HCT116 (cell line): ENCODE measurements around the gene GYPC. TPM values are rescaled to one million over a fixed set of nuclear protein-coding genes. Genes with fewer than 3 reads are reported as not detected.

ENCODE experiments used
- ATAC-seq: fragments of 200-7000 bp; cut with Tn5 transposase; 2 replicates; pipeline ENCODE4 v1.9.1; 2020; ENCODE audit warnings: mild to moderate bottlenecking, moderate library complexity
- BruUV-seq: library from RNA; stranded (reverse); fragments of 400-500 nt; replicated peaks from 2 replicates; lab custom pipeline; 2021; lab: Mats Ljungman, UMichigan
- CTCF ChIA-PET: fragments of 300-600 bp; sonication (Branson Sonifier 250); formaldehyde crosslinking; loops from one replicate; lab custom pipeline; 2021; ENCODE audit warnings: antibody characterized with exemption; lab: Charles Lee
- POLR2A ChIA-PET: fragments of 300-600, 350-600 bp; sonication (Branson Sonifier 250); formaldehyde crosslinking; loops from one replicate; lab custom pipeline; 2021; ENCODE audit warnings: antibody characterized with exemption; lab: Charles Lee
- RAD21 ChIA-PET, 2 experiments: fragments of 300-600 bp; sonication (Branson Sonifier 250); formaldehyde crosslinking; loops; one replicate each; lab custom pipeline; 2023; ENCODE audit warnings: low total read pairs in 2 of 2; ENCODE audit not compliant: uncharacterized antibody in 2 of 2, unreplicated experiment in 2 of 2, low non-redundant PET in 1 of 2; lab: Charles Lee
- DNase-seq: peaks from one replicate; pipeline ENCODE4 v3.0.0-alpha.2; 2010; ENCODE audit warnings: low read depth, low spot score
- H2AFZ ChIP-seq: fragments of 200-600 bp; shearing (Covaris generic), sonication (generic); 2 replicates; pipeline ENCODE4 v1.6.1; 2017; ENCODE audit warnings: low read depth, mixed run types, mixed read lengths, antibody characterized with exemption, low read length; ENCODE audit not compliant: poor library complexity, severe bottlenecking
- H3K27ac ChIP-seq: 2 replicates; pipeline ENCODE4 v1.5.1; 2012; ENCODE audit warnings: low read depth, low read length
- H3K27me3 ChIP-seq: fragments of 200-600 bp; sonication (generic); 2 replicates; pipeline ENCODE4 v1.6.1; 2016; ENCODE audit warnings: mixed run types, low read length, mixed read lengths; ENCODE audit not compliant: insufficient read depth
- H3K36me3 ChIP-seq, 2 experiments: fragments of 200-500 bp in 1 of 2; fragments of 200-600 bp in 1 of 2; sonication (Bioruptor generic) in 1 of 2; sonication (generic) in 1 of 2; 2 replicates each; pipeline versions ENCODE4 v1.5.1 to v1.6.1; 2014 to 2016; ENCODE audit warnings: low read length in 2 of 2, inconsistent platforms in 1 of 2, mixed read lengths in 1 of 2, mixed run types in 1 of 2; ENCODE audit not compliant: insufficient read depth in 2 of 2, control insufficient read depth in 1 of 2
- H3K4me1 ChIP-seq, 2 experiments: fragments of 200-600 bp in 1 of 2; sonication (generic) in 1 of 2; 2 replicates each; pipeline versions ENCODE4 v1.5.1 to v1.6.1; 2012 to 2017; ENCODE audit warnings: low read length in 2 of 2, inconsistent platforms in 1 of 2, mild to moderate bottlenecking in 1 of 2, mixed read lengths in 1 of 2, mixed run types in 1 of 2, moderate library complexity in 1 of 2; ENCODE audit not compliant: insufficient read depth in 2 of 2, control insufficient read depth in 1 of 2
- H3K4me2 ChIP-seq: fragments of 200-600 bp; sonication (generic); 2 replicates; pipeline ENCODE4 v1.6.1; 2017; ENCODE audit warnings: mixed run types, low read length, mixed read lengths
- H3K4me3 ChIP-seq, 2 experiments: fragments of 200-600 bp in 1 of 2; sonication (generic) in 1 of 2; replicated peaks in 1 of 2; 2 replicates each; pipeline ENCODE4 v1.5.1; 2011 to 2016; ENCODE audit warnings: low read length in 2 of 2, control low read depth in 1 of 2, low read depth in 1 of 2, mild to moderate bottlenecking in 1 of 2, mixed read lengths in 1 of 2, mixed run types in 1 of 2
- H3K79me2 ChIP-seq: fragments of 200-600 bp; sonication (generic); 2 replicates; pipeline ENCODE4 v1.6.1; 2017; ENCODE audit warnings: mild to moderate bottlenecking, mixed run types, low read length, moderate library complexity, mixed read lengths; ENCODE audit not compliant: insufficient read depth
- H3K9ac ChIP-seq: fragments of 200-600 bp; sonication (generic); 2 replicates; pipeline ENCODE4 v1.6.1; 2016; ENCODE audit warnings: low read length, mixed read lengths
- H3K9me2 ChIP-seq: fragments of 200-600 bp; sonication (generic), shearing (Covaris generic); 2 replicates; pipeline ENCODE4 v1.6.1; 2017; ENCODE audit warnings: mixed run types, mild to moderate bottlenecking, moderate library complexity; ENCODE audit not compliant: insufficient read depth
- H3K9me3 ChIP-seq, 2 experiments: fragments of 200-500 bp in 1 of 2; fragments of 200-600 bp in 1 of 2; sonication (Bioruptor generic) in 1 of 2; sonication (generic) in 1 of 2; 2 replicates each; pipeline ENCODE4 v1.6.1; 2014 to 2017; ENCODE audit warnings: low read length in 2 of 2, mixed read lengths in 2 of 2, inconsistent platforms in 1 of 2, low read depth in 1 of 2, mild to moderate bottlenecking in 1 of 2, mixed run types in 1 of 2, moderate library complexity in 1 of 2; ENCODE audit not compliant: control insufficient read depth in 1 of 2, insufficient read depth in 1 of 2
- H4K20me1 ChIP-seq: fragments of 200-600 bp; sonication (generic), shearing (Covaris generic); 2 replicates; pipeline ENCODE4 v1.6.1; 2017; ENCODE audit warnings: mixed run types, mild to moderate bottlenecking, moderate library complexity; ENCODE audit not compliant: insufficient read depth
- ATF3 ChIP-seq: IDR thresholded peaks from 2 replicates; pipeline ENCODE4 v1.6.1; 2012
- CEBPB ChIP-seq: IDR thresholded peaks from 2 replicates; pipeline ENCODE4 v1.6.1; 2012; ENCODE audit warnings: low read depth
- EZH2 ChIP-seq: fragments of 200-600 bp; sonication (generic); IDR thresholded peaks from 2 replicates; pipeline ENCODE4 v1.6.1; 2017; ENCODE audit warnings: antibody characterized with exemption, mixed run types
- EZH2phosphoT487 ChIP-seq: fragments of 200-600 bp; IDR thresholded peaks from 2 replicates; pipeline ENCODE4 v1.6.1; 2018; ENCODE audit warnings: antibody characterized with exemption, borderline replicate concordance
- POLR2AphosphoS5 ChIP-seq: IDR thresholded peaks from 2 replicates; pipeline ENCODE4 v1.6.1; 2011; ENCODE audit warnings: mild to moderate bottlenecking, low read depth, low read length, moderate library complexity
- REST ChIP-seq: IDR thresholded peaks from 2 replicates; pipeline ENCODE4 v1.6.1; 2012; ENCODE audit warnings: low read depth
- SP1 ChIP-seq: IDR thresholded peaks from 2 replicates; pipeline ENCODE4 v1.6.1; 2012; ENCODE audit warnings: low read depth
- TCF7L2 ChIP-seq: IDR thresholded peaks from 2 replicates; pipeline ENCODE4 v1.7.0; 2011; ENCODE audit warnings: borderline replicate concordance, inconsistent platforms; ENCODE audit not compliant: insufficient read depth, insufficient read length; ENCODE audit errors: extremely low read depth
- YY1 ChIP-seq: IDR thresholded peaks from 2 replicates; pipeline ENCODE4 v1.6.1; 2011; ENCODE audit warnings: low read length, low read depth, moderate library complexity, mild to moderate bottlenecking; ENCODE audit not compliant: insufficient replicate concordance; ENCODE audit errors: extremely low read depth
- ZFX ChIP-seq: fragments of 450-650 bp; IDR thresholded peaks from 2 replicates; pipeline ENCODE4 v1.6.1; 2017
- ZNF274 ChIP-seq: fragments of 200-500 bp; sonication (Bioruptor generic); IDR thresholded peaks from 2 replicates; pipeline ENCODE4 v1.6.1; 2014; ENCODE audit warnings: mild to moderate bottlenecking, low read depth, low read length, inconsistent platforms
- intact Hi-C: fragments of 100-400 bp; cut with micrococcal nuclease; formaldehyde crosslinking; loops from 2 replicates; pipeline ENCODE4 v1.10.0; 2022
- total RNA-seq: library from RNA; stranded (reverse); gene quantifications from one replicate; pipeline ENCODE4 v1.2.1, GENCODE V29; 2021; ENCODE audit not compliant: unreplicated experiment

The GYPC gene
- total RNA-seq, 1 experiment from 2014 or later = 0.66 TPM

- H3K79me2 ChIP-seq = no peaks in the 10 kb centered on the region
- H4K20me1 ChIP-seq = no peaks in the 10 kb centered on the region
- H3K36me3 ChIP-seq = no peaks in the 10 kb centered on the region
- DNase-seq (no peak), ATAC-seq (no peak)
- ChIA-PET CTCF (no interaction called here), POLR2A (no interaction called here), RAD21 (no interaction called here)
- no peak overlapping the region for H3K9ac ChIP-seq
- no peaks in the 10 kb centered on the region for H3K9me3 ChIP-seq
- BruUV-seq = no TSS peak
- peaks cover 16% of the 10 kb centered on the region for H3K27me3 ChIP-seq
- no peak overlapping the region for H3K4me2 ChIP-seq
- no peak for TF ChIP-seq SP1
- H3K4me1 ChIP-seq = no peaks in the 10 kb centered on the region
- no peak overlapping the region for H2AFZ ChIP-seq
- no peak overlapping the region for H3K4me3 ChIP-seq
- H3K9me2 ChIP-seq = no peaks in the 10 kb centered on the region
- intact Hi-C loops = no loop called here
- H3K27ac ChIP-seq = no peak overlapping the region
Observed at GRCh38 chr2:126696644-126697520, 40.9 kb downstream of the GYPC start.

- H4K20me1 ChIP-seq = no peaks in the 10 kb centered on the region
- RAD21 ChIA-PET = no interaction called here
- no peak for ATAC-seq
- intact Hi-C loops = no loop called here
- no peaks in the 10 kb centered on the region for H3K9me3 ChIP-seq
- CTCF ChIA-PET = no interaction called here
- H3K79me2 ChIP-seq = no peaks in the 10 kb centered on the region
- no peaks in the 10 kb centered on the region for H3K9me2 ChIP-seq
- TF ChIP-seq EZH2phosphoT487 (no peak), REST (no peak), ATF3 (no peak), EZH2 (no peak), ZNF274 (no peak), CEBPB (no peak), TCF7L2 (no peak), POLR2AphosphoS5 (no peak), YY1 (no peak), ZFX (no peak)
- POLR2A ChIA-PET = no interaction called here
- H3K4me3 ChIP-seq = no peak overlapping the region
- peaks cover 21% of the 10 kb centered on the region for H3K27me3 ChIP-seq
- H2AFZ ChIP-seq = no peak overlapping the region
- H3K27ac ChIP-seq = no peak overlapping the region
- H3K9ac ChIP-seq = no peak overlapping the region
- no TSS peak for BruUV-seq
- H3K36me3 ChIP-seq = no peaks in the 10 kb centered on the region
- no peak overlapping the region for H3K4me2 ChIP-seq
- DNase-seq = no peak
- H3K4me1 ChIP-seq = no peaks in the 10 kb centered on the region
Observed at GRCh38 chr2:126698376-126698775, 42.4 kb downstream of the GYPC start.
